Neutrophil (primary cell): ENCODE data around the gene ASB10.

ENCODE experiments used
- H3K27ac ChIP-seq: fragments of 200-600 bp; sonication (generic); 2 replicates; pipeline ENCODE4 v1.5.1; 2016; ENCODE audit warnings: mild to moderate bottlenecking, moderate library complexity
- H3K27me3 ChIP-seq: fragments of 200-600 bp; sonication (generic); 2 replicates; pipeline ENCODE4 v1.6.0; 2016; ENCODE audit warnings: mild to moderate bottlenecking
- H3K36me3 ChIP-seq: fragments of 200-600 bp; sonication (generic); 2 replicates; pipeline ENCODE4 v1.5.1; 2017
- H3K4me1 ChIP-seq, 2 experiments: fragments of 200-600 bp in 1 of 2; sonication (generic) in 1 of 2; 1 replicate in 1 of 2; 2 replicates in 1 of 2; pipeline versions ENCODE4 v1.5.1 to v1.6.1; 2013 to 2016; ENCODE audit warnings: low read depth in 1 of 2, low read length in 1 of 2, mild to moderate bottlenecking in 1 of 2, moderate library complexity in 1 of 2; ENCODE audit not compliant: control insufficient read depth in 1 of 2, insufficient read depth in 1 of 2
- H3K4me3 ChIP-seq, 2 experiments: fragments of 200-600 bp in 1 of 2; sonication (generic) in 1 of 2; 1 replicate in 1 of 2; 2 replicates in 1 of 2; pipeline ENCODE4 v1.5.1; 2013 to 2016; ENCODE audit warnings: low read depth in 1 of 2, low read length in 1 of 2, mild to moderate bottlenecking in 1 of 2, moderate library complexity in 1 of 2
- H3K9me3 ChIP-seq: fragments of 200-600 bp; sonication (generic); 2 replicates; pipeline ENCODE4 v1.5.1; 2016
- CTCF ChIP-seq: fragments of 200-600 bp; sonication (generic); IDR thresholded peaks from 2 replicates; pipeline ENCODE4 v1.5.1; 2016; ENCODE audit warnings: antibody characterized with exemption

ASB10 gene

GRCh38 chr7:151189038-151189437 is 2.0 kb upstream of the ASB10 start:
- no peaks in the 10 kb centered on the region for H3K4me1 ChIP-seq
- no peak for TF ChIP-seq CTCF
- H3K4me3 ChIP-seq: no peak overlapping the region
- peaks cover 7% of the 10 kb centered on the region for H3K27me3 ChIP-seq
- H3K9me3 ChIP-seq: no peaks in the 10 kb centered on the region
- H3K27ac ChIP-seq: no peak overlapping the region
- H3K36me3 ChIP-seq: no peaks in the 10 kb centered on the region

- H3K27ac ChIP-seq: no peak overlapping the region
- H3K9me3 ChIP-seq: no peaks in the 10 kb centered on the region
- no peaks in the 10 kb centered on the region for H3K4me1 ChIP-seq
- H3K36me3 ChIP-seq: no peaks in the 10 kb centered on the region
- no peak overlapping the region for H3K4me3 ChIP-seq
- TF ChIP-seq CTCF: no peak
- H3K27me3 ChIP-seq: peaks cover 7% of the 10 kb centered on the region
Measured at GRCh38 chr7:151188252-151188542, 1.1 kb upstream of the ASB10 start.

GRCh38 chr7:151187409-151188251 is 580 bp upstream of the ASB10 start:
- Histone ChIP-seq H3K4me1 (no peaks in the 10 kb centered on the region), H3K27ac (no peak overlapping the region), H3K9me3 (no peaks in the 10 kb centered on the region), H3K4me3 (no peak overlapping the region), H3K27me3 (peaks cover 12% of the 10 kb centered on the region), H3K36me3 (no peaks in the 10 kb centered on the region)
- no peak for TF ChIP-seq CTCF

- H3K4me1 ChIP-seq: no peaks in the 10 kb centered on the region
- no peak overlapping the region for H3K27ac ChIP-seq
- peaks cover 12% of the 10 kb centered on the region for H3K27me3 ChIP-seq
- TF ChIP-seq CTCF: no peak
- H3K9me3 ChIP-seq: no peaks in the 10 kb centered on the region
- no peaks in the 10 kb centered on the region for H3K36me3 ChIP-seq
- H3K4me3 ChIP-seq: no peak overlapping the region
Measured at GRCh38 chr7:151185762-151186639, 1.0 kb downstream of the ASB10 start.

- no peaks in the 10 kb centered on the region for H3K36me3 ChIP-seq
- no peaks in the 10 kb centered on the region for H3K9me3 ChIP-seq
- H3K27me3 ChIP-seq: peaks cover 43% of the 10 kb centered on the region
- TF ChIP-seq CTCF: no peak
- no peak overlapping the region for H3K4me3 ChIP-seq
- H3K4me1 ChIP-seq: no peaks in the 10 kb centered on the region
- H3K27ac ChIP-seq: no peak overlapping the region
Measured at GRCh38 chr7:151181011-151181431, 6.0 kb downstream of the ASB10 start.
